Ovary (tissue), 9 donors: ENCODE results near the gene C1orf115. TPM values are rescaled to one million over a fixed set of nuclear protein-coding genes. Genes with fewer than 3 reads are reported as not detected.

Source experiments
- DNase-seq, 5 donors: peaks; one replicate each; pipeline ENCODE4 v3.0.0-alpha.2; 2019 to 2020
- H3K27ac ChIP-seq, 2 donors: fragments of 200-600 bp; one replicate each; pipeline versions ENCODE4 v1.5.1 to v1.8.0; 2019 to 2022
- H3K27me3 ChIP-seq: fragments of 200-600 bp; one replicate; pipeline ENCODE4 v1.8.0; 2022
- H3K36me3 ChIP-seq: fragments of 200-600 bp; sonication (generic); one replicate; pipeline ENCODE4 v1.5.1; 2019
- H3K4me1 ChIP-seq: one replicate; pipeline ENCODE4 v1.8.1; 2013; ENCODE audit warnings: mild to moderate bottlenecking, moderate library complexity; ENCODE audit not compliant: insufficient read depth
- H3K4me3 ChIP-seq: fragments of 200-600 bp; sonication (generic); one replicate; pipeline ENCODE4 v1.5.1; 2017
- H3K9me3 ChIP-seq, 2 donors: fragments of 200-600 bp in 1 of 2; sonication (generic) in 1 of 2; one replicate each; pipeline versions ENCODE4 v1.5.1 to v1.8.1; 2013 to 2019; ENCODE audit warnings: mild to moderate bottlenecking in 1 of 2, moderate library complexity in 1 of 2
- CTCF ChIP-seq, 3 donors: fragments of 450-650 bp in 2 of 3; fragments of 200-600 bp in 1 of 3; IDR thresholded peaks; one replicate each; pipeline versions ENCODE4 v1.5.1 to v1.8.0; 2016 to 2022; ENCODE audit warnings: antibody characterized with exemption in 3 of 3, mild to moderate bottlenecking in 1 of 3
- EP300 ChIP-seq: sonication (generic); formaldehyde crosslinking; IDR thresholded peaks from one replicate; pipeline ENCODE4 v1.6.1; 2017; ENCODE audit warnings: antibody characterized with exemption
- POLR2A ChIP-seq: fragments of 450-650 bp; IDR thresholded peaks from one replicate; pipeline ENCODE4 v1.6.1; 2017; ENCODE audit warnings: antibody characterized with exemption, mild to moderate bottlenecking, moderate library complexity
- WGBS, 3 donors: extraction: QIAGEN DNeasy Blood & Tissue Kit in 1 of 3; methylation state at CpG; one replicate each; pipeline versions ENCODE4 v1.1.5 to v1.1.7; 2013 to 2017; 5-methylcytosine and 5-hydroxymethylcytosine counted together
- intact Hi-C, 4 donors: fragments of 100-400 bp; cut with DNase I; formaldehyde crosslinking; loops; one replicate each; pipeline versions ENCODE4 v1.11.0 to v1.15.1; 2022 to 2023
- polyA plus RNA-seq, 2 donors: library from polyadenylated mRNA; stranded (reverse); fragments of 200-250 nt in 1 of 2; fragments of 350-450 nt in 1 of 2; fragmentation: Illumina TruSeq in 1 of 2; extraction: RNeasy Lipid Tissue Mini Kit (QIAGEN cat#74804) in 1 of 2; gene quantifications; one replicate each; pipeline ENCODE4 v1.2.3, GENCODE V29; 2013 to 2014
- total RNA-seq, 7 donors: library from RNA; depleted of rRNA in 2 of 7; stranded (reverse); fragments of >200 nt in 2 of 7; fragmentation: NEBNext Ultra II Directional in 3 of 7; extraction: Animal tissue kit (Norgen Biotek cat#: 25700) in 3 of 7; gene quantifications; one replicate each; pipeline versions ENCODE4 v1.1.0 to v1.2.4, GENCODE V29; 2016 to 2023
- donor health status: DM: no; HTN: no; CAD: no; lungs with moderate emphysema.
- donor health status: DM: no; HTN: no; CAD: no.
- donor health status: Bipolar disorder and iron deficiency.
- donor health status: DM: yes; HTN: yes; CAD: no.
- donor health status: DM: no; HTN: no; CAD: no.
- donor health status: DM: yes; HTN: yes; CAD: no.

The C1orf115 gene
- total and polyA plus RNA-seq, 9 donors: 10.0 to 23.8 (median 17.6) TPM

- no peak for DNase-seq
- no peaks in the 10 kb centered on the region for H3K27me3 ChIP-seq
- H3K4me1 ChIP-seq: no peaks in the 10 kb centered on the region
- WGBS, 3 donors: 17 to 23% (median 21%) methylated on average over 9 of the region's 9 CpGs
- intact Hi-C loops: loop anchor here in 2 of 4 donors (5.0 kb wide), 2 partner anchors 75 to 80 kb away; no protein-coding TSS in a partner anchor
- no peaks in the 10 kb centered on the region for H3K9me3 ChIP-seq
- no peaks in the 10 kb centered on the region for H3K36me3 ChIP-seq
- no peak overlapping the region for H3K27ac ChIP-seq
- no peak overlapping the region for H3K4me3 ChIP-seq
- no peak for TF ChIP-seq EP300
- no peak for TF ChIP-seq CTCF (IDR thresholded peaks at IDR 0.05)
- TF ChIP-seq POLR2A: no peak
These were observed 6.7 kb downstream of the C1orf115 start for GRCh38 chr1:220696863-220697231.

- no peak for DNase-seq
- no peak overlapping the region for H3K4me3 ChIP-seq
- WGBS, 3 donors: 91 to 94% (median 93%) methylated on average over 6 of the region's 6 CpGs
- H3K27me3 ChIP-seq: no peaks in the 10 kb centered on the region
- H3K4me1 ChIP-seq: no peaks in the 10 kb centered on the region
- H3K27ac ChIP-seq: no peak overlapping the region
- no peak for TF ChIP-seq CTCF (IDR thresholded peaks at IDR 0.05)
- TF ChIP-seq EP300: no peak
- TF ChIP-seq POLR2A: no peak
- no peaks in the 10 kb centered on the region for H3K9me3 ChIP-seq
- intact Hi-C loops: loop anchor here in 2 of 4 donors (5.0 kb wide), 2 partner anchors 75 to 80 kb away; no protein-coding TSS in a partner anchor
- no peaks in the 10 kb centered on the region for H3K36me3 ChIP-seq
These were observed 7.2 kb downstream of the C1orf115 start for GRCh38 chr1:220697326-220697725.

- WGBS, 3 donors: 83 to 92% (median 83%) methylated on average over 5 of the region's 5 CpGs
- no peaks in the 10 kb centered on the region for H3K36me3 ChIP-seq
- no peak overlapping the region for H3K27ac ChIP-seq
- intact Hi-C loops: loop anchor here in 2 of 4 donors (5.0 kb wide), 2 partner anchors 74 to 79 kb away; no protein-coding TSS in a partner anchor
- TF ChIP-seq POLR2A (no peak), EP300 (no peak), CTCF (IDR thresholded peaks at IDR 0.05) (no peak)
- DNase-seq: no peak
- no peaks in the 10 kb centered on the region for H3K9me3 ChIP-seq
- no peaks in the 10 kb centered on the region for H3K27me3 ChIP-seq
- no peak overlapping the region for H3K4me3 ChIP-seq
- no peaks in the 10 kb centered on the region for H3K4me1 ChIP-seq
These were observed 8.4 kb downstream of the C1orf115 start for GRCh38 chr1:220698607-220699016.

GRCh38 chr1:220699044-220699443 is 8.9 kb downstream of the C1orf115 start:
- H3K4me3 ChIP-seq: no peak overlapping the region
- no peaks in the 10 kb centered on the region for H3K36me3 ChIP-seq
- no peak for DNase-seq
- no peaks in the 10 kb centered on the region for H3K9me3 ChIP-seq
- no peak overlapping the region for H3K27ac ChIP-seq
- no peaks in the 10 kb centered on the region for H3K27me3 ChIP-seq
- H3K4me1 ChIP-seq: no peaks in the 10 kb centered on the region
- WGBS, 3 donors: 84 to 93% (median 87%) methylated on average over 3 of the region's 3 CpGs
- intact Hi-C loops: loop anchor here in 2 of 4 donors (5.0 kb wide), 2 partner anchors 73 to 78 kb away; no protein-coding TSS in a partner anchor
- TF ChIP-seq POLR2A (no peak), CTCF (IDR thresholded peaks at IDR 0.05) (no peak), EP300 (no peak)
